DOHH2 (cell line): Measurements from ENCODE around the gene KRT38.

Experiments used
- EZH2phosphoT487 ChIP-seq: fragments of 200-600 bp; sonication (generic); IDR thresholded peaks from 2 replicates; pipeline ENCODE4 v1.6.1; 2017; ENCODE audit warnings: borderline replicate concordance, mild to moderate bottlenecking, antibody characterized with exemption, low read length, moderate library complexity, mixed read lengths
- TF ChIP-seq, protein P1 (sequence below): fragments of 200-600 bp; sonication (generic); IDR thresholded peaks from one replicate; pipeline ENCODE4 v1.5.1; 2014; ENCODE audit warnings: antibody characterized with exemption, mild to moderate bottlenecking, low read depth, low read length; ENCODE audit not compliant: poor library complexity, severe bottlenecking

DNA sequence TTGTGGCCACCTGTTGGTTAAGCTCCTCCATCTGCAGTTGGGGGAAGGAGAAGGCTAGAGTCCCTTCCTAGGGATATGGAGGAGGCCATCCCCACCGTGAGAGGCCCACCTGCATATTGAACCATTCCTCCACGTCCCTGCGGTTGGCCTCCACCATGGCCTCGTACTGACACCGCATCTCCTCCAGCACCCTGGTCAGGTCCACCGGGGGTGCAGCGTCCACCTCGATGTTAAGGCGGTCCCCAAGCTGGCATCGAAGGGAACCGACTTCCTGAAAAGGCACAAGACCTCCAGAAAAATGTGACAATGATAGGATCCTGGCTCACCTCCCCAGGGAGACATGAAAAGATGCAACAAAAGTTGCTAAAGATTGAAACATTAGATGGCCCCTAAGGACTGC, 23.4 kb upstream of the KRT38 start:
- TF ChIP-seq, protein P1, sequence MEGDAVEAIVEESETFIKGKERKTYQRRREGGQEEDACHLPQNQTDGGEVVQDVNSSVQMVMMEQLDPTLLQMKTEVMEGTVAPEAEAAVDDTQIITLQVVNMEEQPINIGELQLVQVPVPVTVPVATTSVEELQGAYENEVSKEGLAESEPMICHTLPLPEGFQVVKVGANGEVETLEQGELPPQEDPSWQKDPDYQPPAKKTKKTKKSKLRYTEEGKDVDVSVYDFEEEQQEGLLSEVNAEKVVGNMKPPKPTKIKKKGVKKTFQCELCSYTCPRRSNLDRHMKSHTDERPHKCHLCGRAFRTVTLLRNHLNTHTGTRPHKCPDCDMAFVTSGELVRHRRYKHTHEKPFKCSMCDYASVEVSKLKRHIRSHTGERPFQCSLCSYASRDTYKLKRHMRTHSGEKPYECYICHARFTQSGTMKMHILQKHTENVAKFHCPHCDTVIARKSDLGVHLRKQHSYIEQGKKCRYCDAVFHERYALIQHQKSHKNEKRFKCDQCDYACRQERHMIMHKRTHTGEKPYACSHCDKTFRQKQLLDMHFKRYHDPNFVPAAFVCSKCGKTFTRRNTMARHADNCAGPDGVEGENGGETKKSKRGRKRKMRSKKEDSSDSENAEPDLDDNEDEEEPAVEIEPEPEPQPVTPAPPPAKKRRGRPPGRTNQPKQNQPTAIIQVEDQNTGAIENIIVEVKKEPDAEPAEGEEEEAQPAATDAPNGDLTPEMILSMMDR: no peak
- TF ChIP-seq EZH2phosphoT487: no peak
